Vagina (tissue), 2 donors: ENCODE results near the gene LIN37.

Experiments used
- CTCF ChIP-seq, 3 experiments: fragments of 450-650 bp in 2 of 3; fragments of 200-600 bp in 1 of 3; sonication (generic) in 1 of 3; IDR thresholded peaks; one replicate each; pipeline ENCODE4 v1.5.1; 2017 to 2019; ENCODE audit warnings: antibody characterized with exemption in 3 of 3, mild to moderate bottlenecking in 2 of 3, moderate library complexity in 2 of 3
- POLR2AphosphoS5 ChIP-seq, 2 donors: sonication (generic); formaldehyde crosslinking; IDR thresholded peaks; one replicate each; pipeline ENCODE4 v1.9.0; 2017; ENCODE audit warnings: antibody characterized with exemption in 2 of 2, mild to moderate bottlenecking in 2 of 2, low read depth in 1 of 2; ENCODE audit not compliant: insufficient read depth in 1 of 2

GRCh38 chr19:35725216-35725861 lies 23.0 kb upstream of the LIN37 start:
- no peak for TF ChIP-seq POLR2AphosphoS5 (IDR thresholded peaks at IDR 0.05; ENCODE audit: insufficient read depth in 1 of 2, low read depth in 1 of 2)
- TF ChIP-seq CTCF (IDR thresholded peaks at IDR 0.05), result no peak
